HepG2 (cell line): ENCODE data around the gene ACAT1.

ENCODE experiments used
- SNRNP70 ChIP-seq: fragments of 200-400 bp; formaldehyde crosslinking; IDR thresholded peaks from 2 replicates; pipeline ENCODE4 v1.6.1; 2017; ENCODE audit warnings: mild to moderate bottlenecking, low read depth, low read length, moderate library complexity
- TF ChIP-seq, protein P1 (sequence below): sonication (generic); formaldehyde crosslinking; IDR thresholded peaks from 2 replicates; pipeline ENCODE4 v1.5.0; 2020; ENCODE audit warnings: mild to moderate bottlenecking, missing genetic modification reagents, moderate library complexity
- TF ChIP-seq, protein P2 (sequence below): IDR thresholded peaks from 2 replicates; pipeline ENCODE4 v1.6.1; 2016; ENCODE audit warnings: low read depth, missing genetic modification reagents, missing compliant biosample characterization

- TF ChIP-seq, protein P1, sequence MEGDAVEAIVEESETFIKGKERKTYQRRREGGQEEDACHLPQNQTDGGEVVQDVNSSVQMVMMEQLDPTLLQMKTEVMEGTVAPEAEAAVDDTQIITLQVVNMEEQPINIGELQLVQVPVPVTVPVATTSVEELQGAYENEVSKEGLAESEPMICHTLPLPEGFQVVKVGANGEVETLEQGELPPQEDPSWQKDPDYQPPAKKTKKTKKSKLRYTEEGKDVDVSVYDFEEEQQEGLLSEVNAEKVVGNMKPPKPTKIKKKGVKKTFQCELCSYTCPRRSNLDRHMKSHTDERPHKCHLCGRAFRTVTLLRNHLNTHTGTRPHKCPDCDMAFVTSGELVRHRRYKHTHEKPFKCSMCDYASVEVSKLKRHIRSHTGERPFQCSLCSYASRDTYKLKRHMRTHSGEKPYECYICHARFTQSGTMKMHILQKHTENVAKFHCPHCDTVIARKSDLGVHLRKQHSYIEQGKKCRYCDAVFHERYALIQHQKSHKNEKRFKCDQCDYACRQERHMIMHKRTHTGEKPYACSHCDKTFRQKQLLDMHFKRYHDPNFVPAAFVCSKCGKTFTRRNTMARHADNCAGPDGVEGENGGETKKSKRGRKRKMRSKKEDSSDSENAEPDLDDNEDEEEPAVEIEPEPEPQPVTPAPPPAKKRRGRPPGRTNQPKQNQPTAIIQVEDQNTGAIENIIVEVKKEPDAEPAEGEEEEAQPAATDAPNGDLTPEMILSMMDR (CRISPR knock-in tag), result no peak
- TF ChIP-seq, protein P2, sequence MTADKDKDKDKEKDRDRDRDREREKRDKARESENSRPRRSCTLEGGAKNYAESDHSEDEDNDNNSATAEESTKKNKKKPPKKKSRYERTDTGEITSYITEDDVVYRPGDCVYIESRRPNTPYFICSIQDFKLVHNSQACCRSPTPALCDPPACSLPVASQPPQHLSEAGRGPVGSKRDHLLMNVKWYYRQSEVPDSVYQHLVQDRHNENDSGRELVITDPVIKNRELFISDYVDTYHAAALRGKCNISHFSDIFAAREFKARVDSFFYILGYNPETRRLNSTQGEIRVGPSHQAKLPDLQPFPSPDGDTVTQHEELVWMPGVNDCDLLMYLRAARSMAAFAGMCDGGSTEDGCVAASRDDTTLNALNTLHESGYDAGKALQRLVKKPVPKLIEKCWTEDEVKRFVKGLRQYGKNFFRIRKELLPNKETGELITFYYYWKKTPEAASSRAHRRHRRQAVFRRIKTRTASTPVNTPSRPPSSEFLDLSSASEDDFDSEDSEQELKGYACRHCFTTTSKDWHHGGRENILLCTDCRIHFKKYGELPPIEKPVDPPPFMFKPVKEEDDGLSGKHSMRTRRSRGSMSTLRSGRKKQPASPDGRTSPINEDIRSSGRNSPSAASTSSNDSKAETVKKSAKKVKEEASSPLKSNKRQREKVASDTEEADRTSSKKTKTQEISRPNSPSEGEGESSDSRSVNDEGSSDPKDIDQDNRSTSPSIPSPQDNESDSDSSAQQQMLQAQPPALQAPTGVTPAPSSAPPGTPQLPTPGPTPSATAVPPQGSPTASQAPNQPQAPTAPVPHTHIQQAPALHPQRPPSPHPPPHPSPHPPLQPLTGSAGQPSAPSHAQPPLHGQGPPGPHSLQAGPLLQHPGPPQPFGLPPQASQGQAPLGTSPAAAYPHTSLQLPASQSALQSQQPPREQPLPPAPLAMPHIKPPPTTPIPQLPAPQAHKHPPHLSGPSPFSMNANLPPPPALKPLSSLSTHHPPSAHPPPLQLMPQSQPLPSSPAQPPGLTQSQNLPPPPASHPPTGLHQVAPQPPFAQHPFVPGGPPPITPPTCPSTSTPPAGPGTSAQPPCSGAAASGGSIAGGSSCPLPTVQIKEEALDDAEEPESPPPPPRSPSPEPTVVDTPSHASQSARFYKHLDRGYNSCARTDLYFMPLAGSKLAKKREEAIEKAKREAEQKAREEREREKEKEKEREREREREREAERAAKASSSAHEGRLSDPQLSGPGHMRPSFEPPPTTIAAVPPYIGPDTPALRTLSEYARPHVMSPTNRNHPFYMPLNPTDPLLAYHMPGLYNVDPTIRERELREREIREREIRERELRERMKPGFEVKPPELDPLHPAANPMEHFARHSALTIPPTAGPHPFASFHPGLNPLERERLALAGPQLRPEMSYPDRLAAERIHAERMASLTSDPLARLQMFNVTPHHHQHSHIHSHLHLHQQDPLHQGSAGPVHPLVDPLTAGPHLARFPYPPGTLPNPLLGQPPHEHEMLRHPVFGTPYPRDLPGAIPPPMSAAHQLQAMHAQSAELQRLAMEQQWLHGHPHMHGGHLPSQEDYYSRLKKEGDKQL (CRISPR knock-in tag), result no peak
- no peak for TF ChIP-seq SNRNP70
These were observed 28.1 kb upstream of the ACAT1 start for GRCh38 chr11:108093128-108093904.
